ENCODE measurements around the gene CCDC59. TPM values are rescaled to one million over a fixed set of nuclear protein-coding genes. Genes with fewer than 3 reads are reported as not detected.
A peak's percentile ranks its signal among the peaks of the same experiment; 100 is the strongest.

The CCDC59 gene
- total RNA-seq, 3 donors from 2014 or later (not counting 1 experiment from before 2014, with no cell fraction given), result 104 to 124 (median 105) TPM

DNA sequence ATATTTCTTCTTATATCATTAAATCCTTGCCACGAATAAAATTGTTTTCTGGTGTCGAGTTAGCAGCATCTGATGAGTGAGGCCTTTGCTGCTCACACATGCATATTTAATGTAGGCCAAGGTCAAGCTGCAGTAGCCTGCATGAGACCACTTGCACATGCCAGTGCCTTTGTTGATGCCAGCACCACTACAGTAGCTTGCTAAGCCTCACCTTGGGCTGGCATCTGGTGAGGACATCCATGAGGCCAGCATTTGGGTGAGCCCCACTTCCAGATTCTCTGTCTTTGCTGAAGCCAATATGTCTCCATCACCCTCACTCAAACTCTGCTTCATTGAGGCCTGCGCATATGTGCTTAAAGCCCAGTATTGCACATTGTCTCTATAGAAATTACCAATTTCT lies 8.0 kb downstream of the CCDC59 start:
- ATAC-seq (peak in 1 of 3 donors; percentile 17), DNase-seq (no peak)
- no peaks in the 10 kb centered on the region for H3K4me1 ChIP-seq (ENCODE audit: control insufficient read depth, insufficient read depth, low read length)
- H3K27ac ChIP-seq (ENCODE audit: low read length), result no peak overlapping the region
- H3K27me3 ChIP-seq (ENCODE audit: control insufficient read depth, insufficient read depth, low read length), result no peaks in the 10 kb centered on the region
- H3K36me3 ChIP-seq (ENCODE audit: control insufficient read depth, insufficient read depth, low read length), result peaks cover 52% of the 10 kb centered on the region
- Mint-ChIP-seq H3K27me3 (ENCODE audit: low read depth in 2 of 2) (no peaks in the 10 kb centered on the region), H3K4me3 (no peak overlapping the region), H3K9me3 (no peaks in the 10 kb centered on the region), H3K27ac (peak overlapping the region; percentile 45 to 60), H3K36me3 (peaks cover 22% of the 10 kb centered on the region), H3K4me1 (peaks cover 0 to 4% of the 10 kb centered on the region in 2 donors)
- WGBS (ENCODE audit: insufficient coverage), result 96% methylated on average over 3 of the region's 3 CpGs
- H3K9me3 ChIP-seq (ENCODE audit: control insufficient read depth, insufficient read depth, low read length), result no peaks in the 10 kb centered on the region
- TF ChIP-seq, protein P1, sequence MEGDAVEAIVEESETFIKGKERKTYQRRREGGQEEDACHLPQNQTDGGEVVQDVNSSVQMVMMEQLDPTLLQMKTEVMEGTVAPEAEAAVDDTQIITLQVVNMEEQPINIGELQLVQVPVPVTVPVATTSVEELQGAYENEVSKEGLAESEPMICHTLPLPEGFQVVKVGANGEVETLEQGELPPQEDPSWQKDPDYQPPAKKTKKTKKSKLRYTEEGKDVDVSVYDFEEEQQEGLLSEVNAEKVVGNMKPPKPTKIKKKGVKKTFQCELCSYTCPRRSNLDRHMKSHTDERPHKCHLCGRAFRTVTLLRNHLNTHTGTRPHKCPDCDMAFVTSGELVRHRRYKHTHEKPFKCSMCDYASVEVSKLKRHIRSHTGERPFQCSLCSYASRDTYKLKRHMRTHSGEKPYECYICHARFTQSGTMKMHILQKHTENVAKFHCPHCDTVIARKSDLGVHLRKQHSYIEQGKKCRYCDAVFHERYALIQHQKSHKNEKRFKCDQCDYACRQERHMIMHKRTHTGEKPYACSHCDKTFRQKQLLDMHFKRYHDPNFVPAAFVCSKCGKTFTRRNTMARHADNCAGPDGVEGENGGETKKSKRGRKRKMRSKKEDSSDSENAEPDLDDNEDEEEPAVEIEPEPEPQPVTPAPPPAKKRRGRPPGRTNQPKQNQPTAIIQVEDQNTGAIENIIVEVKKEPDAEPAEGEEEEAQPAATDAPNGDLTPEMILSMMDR (IDR thresholded peaks at IDR 0.05), result no peak
- no peak overlapping the region for H3K4me3 ChIP-seq (ENCODE audit: low read length)
- intact Hi-C loops (cut with micrococcal nuclease), result loop anchor here (10.0 kb wide), 1 partner anchor 335 kb away; the partner anchor contains the start of gene TMTC2

DNA sequence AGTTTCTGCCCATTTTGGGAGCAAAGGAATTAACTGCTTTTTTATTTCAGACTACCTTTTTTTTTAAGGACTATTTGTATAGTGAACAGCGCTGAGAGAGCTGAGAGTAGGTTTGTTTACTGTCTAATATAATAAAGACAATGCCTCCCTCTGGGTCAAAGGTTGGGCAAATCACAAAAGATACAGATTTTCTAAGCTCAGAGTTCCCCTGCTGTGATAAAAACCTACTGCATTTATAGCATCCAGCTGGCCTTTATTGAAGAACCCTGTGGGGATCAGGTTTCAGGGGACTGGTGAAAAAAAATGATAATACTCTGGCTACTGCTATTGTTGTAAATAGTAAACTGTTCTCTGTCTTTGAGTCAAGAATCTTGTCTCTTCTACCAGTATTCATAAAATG lies 28.7 kb downstream of the CCDC59 start:
- H3K4me1 ChIP-seq (ENCODE audit: control insufficient read depth, insufficient read depth, low read length), result no peaks in the 10 kb centered on the region
- 0% methylated on average over 1 of the region's 1 CpG for WGBS (ENCODE audit: insufficient coverage)
- no peaks in the 10 kb centered on the region for H3K9me3 Mint-ChIP-seq
- DNase-seq (no peak), ATAC-seq (no peak)
- no peak overlapping the region for H3K27ac ChIP-seq (ENCODE audit: low read length)
- H3K36me3 ChIP-seq (ENCODE audit: control insufficient read depth, insufficient read depth, low read length), result no peaks in the 10 kb centered on the region
- peaks cover 0 to 18% of the 10 kb centered on the region in 2 donors for H3K27me3 Mint-ChIP-seq (ENCODE audit: low read depth in 2 of 2)
- TF ChIP-seq, protein P1 (IDR thresholded peaks at IDR 0.05), result no peak
- H3K4me1 Mint-ChIP-seq, result no peaks in the 10 kb centered on the region
- H3K27me3 ChIP-seq (ENCODE audit: control insufficient read depth, insufficient read depth, low read length), result no peaks in the 10 kb centered on the region
- no peaks in the 10 kb centered on the region for H3K36me3 Mint-ChIP-seq
- H3K9me3 ChIP-seq (ENCODE audit: control insufficient read depth, insufficient read depth, low read length), result no peaks in the 10 kb centered on the region
- H3K4me3 ChIP-seq (ENCODE audit: low read length), result no peak overlapping the region
- H3K27ac Mint-ChIP-seq, result no peak overlapping the region
- intact Hi-C loops (cut with micrococcal nuclease), result no loop called here
- no peak overlapping the region for H3K4me3 Mint-ChIP-seq

- H3K36me3 Mint-ChIP-seq, result no peaks in the 10 kb centered on the region
- H3K27me3 Mint-ChIP-seq (ENCODE audit: low read depth in 2 of 2), result peaks cover 0 to 10% of the 10 kb centered on the region in 2 donors
- Histone ChIP-seq H3K4me1 (ENCODE audit: control insufficient read depth, insufficient read depth, low read length) (no peaks in the 10 kb centered on the region), H3K36me3 (ENCODE audit: control insufficient read depth, insufficient read depth, low read length) (no peaks in the 10 kb centered on the region), H3K27me3 (ENCODE audit: control insufficient read depth, insufficient read depth, low read length) (no peaks in the 10 kb centered on the region), H3K9me3 (ENCODE audit: control insufficient read depth, insufficient read depth, low read length) (no peaks in the 10 kb centered on the region), H3K27ac (ENCODE audit: low read length) (no peak overlapping the region), H3K4me3 (ENCODE audit: low read length) (no peak overlapping the region)
- DNase-seq (no peak), ATAC-seq (no peak)
- H3K27ac Mint-ChIP-seq, result no peak overlapping the region
- H3K9me3 Mint-ChIP-seq, result no peaks in the 10 kb centered on the region
- 100% methylated on average over 1 of the region's 1 CpG for WGBS (ENCODE audit: insufficient coverage)
- TF ChIP-seq, protein P1 (IDR thresholded peaks at IDR 0.05), result no peak
- H3K4me3 Mint-ChIP-seq, result no peak overlapping the region
- intact Hi-C loops (cut with micrococcal nuclease), result loop anchor here (2.0 kb wide), 1 partner anchor 683 kb away; no protein-coding TSS in a partner anchor
- no peaks in the 10 kb centered on the region for H3K4me1 Mint-ChIP-seq
Observed at GRCh38 chr12:82327861-82328260, 30.3 kb downstream of the CCDC59 start.

DNA sequence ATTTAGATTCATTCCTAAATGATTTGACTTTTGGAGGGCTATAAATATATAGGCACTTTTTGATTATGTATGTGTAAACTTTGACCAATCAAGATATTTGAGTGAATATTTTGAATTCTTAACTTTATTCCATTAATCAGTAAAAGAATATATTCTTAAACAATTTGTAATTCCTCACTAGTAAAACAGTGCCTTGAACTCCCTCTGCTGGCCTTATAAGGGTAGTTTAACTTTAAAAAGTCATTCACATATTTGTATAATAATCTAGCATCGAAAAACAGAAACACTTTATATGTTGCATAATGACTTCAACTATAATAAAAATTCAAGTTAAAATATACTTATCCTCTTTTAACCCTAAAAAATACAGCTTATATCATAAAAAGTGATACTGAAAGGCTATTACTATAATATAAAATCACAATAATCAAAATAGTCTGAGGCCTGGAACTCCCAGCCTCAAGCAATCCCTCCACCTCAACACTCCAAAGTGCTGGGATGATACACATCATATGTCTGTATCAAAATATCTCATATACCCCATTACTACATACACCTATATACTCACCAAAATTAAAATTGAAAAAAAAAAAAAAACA lies 31.2 kb downstream of the CCDC59 start:
- Histone ChIP-seq H3K27ac (ENCODE audit: low read length) (no peak overlapping the region), H3K27me3 (ENCODE audit: control insufficient read depth, insufficient read depth, low read length) (no peaks in the 10 kb centered on the region), H3K36me3 (ENCODE audit: control insufficient read depth, insufficient read depth, low read length) (no peaks in the 10 kb centered on the region), H3K9me3 (ENCODE audit: control insufficient read depth, insufficient read depth, low read length) (no peaks in the 10 kb centered on the region), H3K4me1 (ENCODE audit: control insufficient read depth, insufficient read depth, low read length) (no peaks in the 10 kb centered on the region), H3K4me3 (ENCODE audit: low read length) (no peak overlapping the region)
- no CpG with 5 or more reads among the region's 1 CpG for WGBS (ENCODE audit: insufficient coverage)
- intact Hi-C loops (cut with micrococcal nuclease), result loop anchor here (2.0 kb wide), 1 partner anchor 682 kb away; no protein-coding TSS in a partner anchor
- Mint-ChIP-seq H3K27ac (no peak overlapping the region), H3K9me3 (no peaks in the 10 kb centered on the region), H3K27me3 (ENCODE audit: low read depth in 2 of 2) (peaks cover 0 to 10% of the 10 kb centered on the region in 2 donors), H3K4me1 (no peaks in the 10 kb centered on the region), H3K36me3 (no peaks in the 10 kb centered on the region), H3K4me3 (no peak overlapping the region)
- DNase-seq, result peak in 1 of 2 donors; percentile 37
- ATAC-seq, result no peak
- TF ChIP-seq, protein P1 (IDR thresholded peaks at IDR 0.05), result peak; percentile 48
